22Rv1 (cell line): ENCODE measurements around the gene DNAJC12.

Source experiments
- CTCF ChIP-seq: fragments of 450-650 bp; IDR thresholded peaks from 2 replicates; pipeline ENCODE4 v1.5.1; 2017; ENCODE audit warnings: mild to moderate bottlenecking
- ZFX ChIP-seq: fragments of 450-650 bp; IDR thresholded peaks from 2 replicates; pipeline ENCODE4 v1.6.1; 2017; ENCODE audit warnings: antibody characterized with exemption, borderline replicate concordance

GRCh38 chr10:67772151-67772550, 65.8 kb downstream of the DNAJC12 start:
- TF ChIP-seq CTCF (no peak), ZFX (no peak)
